ENCODE results near the gene UBAP1. TPM values are rescaled to one million over a fixed set of nuclear protein-coding genes. Genes with fewer than 3 reads are reported as not detected.

UBAP1 gene
- total and polyA plus RNA-seq, 2 of the 4 experiments (the other 2 are of a cell fraction): 30.6 to 37.0 TPM

GRCh38 chr9:34203275-34203991 lies 24.6 kb downstream of the UBAP1 start:
- no peaks in the 10 kb centered on the region for H3K9me3 ChIP-seq (ENCODE audit: control insufficient read depth, insufficient read depth, low read length)

More at GRCh38 chr9:34203275-34203991, 24.6 kb downstream of the UBAP1 start:
- H2AFZ ChIP-seq (replicated peaks; ENCODE audit: low read length, poor library complexity): no peak overlapping the region
- intact Hi-C loops (cut with micrococcal nuclease): no loop called here
- no peak overlapping the region for H2BK120ac ChIP-seq (ENCODE audit: low read depth, low read length)
- no peak overlapping the region for H2AK9ac ChIP-seq (replicated peaks; ENCODE audit: low read depth, low read length, poor library complexity)
- no peak overlapping the region for H3K4me2 ChIP-seq (ENCODE audit: low read depth, low read length)
- DNase-seq (no peak), ATAC-seq (ENCODE audit: low read depth) (no peak)
- no peak overlapping the region for H2BK20ac ChIP-seq (ENCODE audit: low read depth, low read length)
- no peak overlapping the region for H3K23ac ChIP-seq (ENCODE audit: low read depth, low read length)
- no peak overlapping the region for H2BK15ac ChIP-seq (ENCODE audit: low read depth, low read length)
- no peak overlapping the region for H4K91ac ChIP-seq (ENCODE audit: insufficient read depth, low read depth, low read length)
- H2BK5ac ChIP-seq (ENCODE audit: low read depth, low read length, poor library complexity, severe bottlenecking): no peak overlapping the region
- no peak overlapping the region for H4K5ac ChIP-seq (ENCODE audit: low read depth, low read length)
- H3K9ac ChIP-seq (ENCODE audit: low read depth, low read length): no peak overlapping the region
- no peaks in the 10 kb centered on the region for H3K27me3 ChIP-seq (ENCODE audit: control insufficient read depth, insufficient read depth, low read length)
- peaks cover 16 to 59% of the 10 kb centered on the region in 2 experiments; a peak in 3 of 4 replicates for H3K79me1 ChIP-seq (ENCODE audit: low read depth in 1 of 2, low read length in 2 of 2)
- no peak overlapping the region for H4K8ac ChIP-seq (ENCODE audit: low read depth in 2 of 2, low read length in 2 of 2)
- no peak overlapping the region for H3K18ac ChIP-seq (ENCODE audit: low read depth, low read length)
- ChIA-PET POLR2A (ENCODE audit: unreplicated experiment) (no interaction called here), CTCF (interaction anchor here (0.6 to 0.9 kb wide), 2 partner anchors 9 to 19 kb away, joined by 3 read pairs; no protein-coding TSS in a partner anchor)
- peaks cover 5% of the 10 kb centered on the region; the same call in 1 of the 2 replicates for H3K36me3 ChIP-seq (ENCODE audit: control insufficient read depth, insufficient read depth, low read length)
- dilution Hi-C loops (cut with HindIII; ENCODE audit: low sequenced_read_pairs, unreplicated experiment): no loop called here
- H3K56ac ChIP-seq (ENCODE audit: extremely low read depth, insufficient read depth, low read length): no peak overlapping the region
- in situ Hi-C loops (cut with MboI; ENCODE audit: low sequenced_read_pairs): no loop called here
- H3K4ac ChIP-seq (ENCODE audit: low read depth, low read length): no peak overlapping the region
- H4K20me1 ChIP-seq (ENCODE audit: insufficient read depth, low read length): peaks cover 51% of the 10 kb centered on the region
- no peak for TF ChIP-seq CEBPB (IDR thresholded peaks at IDR 0.05; ENCODE audit: low read depth, low read length)
- TF ChIP-seq RCOR1 (IDR thresholded peaks at IDR 0.05; ENCODE audit: insufficient replicate concordance, low read length): no peak
- TF ChIP-seq RAD21 (IDR thresholded peaks at IDR 0.05; ENCODE audit: low read length): no peak
- no peak for TF ChIP-seq USF2 (IDR thresholded peaks at IDR 0.05; ENCODE audit: low read depth, low read length)
- no peak for TF ChIP-seq CTCF (conservative IDR thresholded peaks at IDR 0.05; ENCODE audit: low read depth, low read length)
- no peak for TF ChIP-seq NFE2L2 (IDR thresholded peaks at IDR 0.05; ENCODE audit: low read depth, low read length)
- no peak for TF ChIP-seq ELK1 (IDR thresholded peaks at IDR 0.05; ENCODE audit: borderline replicate concordance, low read depth, low read length)
- TF ChIP-seq RFX5 (IDR thresholded peaks at IDR 0.05; ENCODE audit: low read depth, low read length): no peak
- TF ChIP-seq CHD1 (IDR thresholded peaks at IDR 0.05; ENCODE audit: low read depth, low read length): no peak
- no peak for TF ChIP-seq SMC3 (IDR thresholded peaks at IDR 0.05; ENCODE audit: low read depth, low read length)
- no peak for TF ChIP-seq FOS (IDR thresholded peaks at IDR 0.05; ENCODE audit: low read depth, low read length)
- TF ChIP-seq MXI1 (IDR thresholded peaks at IDR 0.05; ENCODE audit: borderline replicate concordance, low read depth, low read length): no peak
- TF ChIP-seq MAFK (IDR thresholded peaks at IDR 0.05; ENCODE audit: low read depth, low read length): no peak
- H2AK5ac ChIP-seq (ENCODE audit: low read depth, low read length): no peak overlapping the region
- BruUV-seq (replicated peaks): no TSS peak
- H3K14ac ChIP-seq (replicated peaks; ENCODE audit: low read depth, low read length): no peak overlapping the region
- peaks cover 2% of the 10 kb centered on the region; the same call in 1 of the 2 replicates for H3K4me1 ChIP-seq (ENCODE audit: control insufficient read depth, insufficient read depth, low read length)
- H3K4me3 ChIP-seq (ENCODE audit: insufficient read depth, low read depth, low read length): no peak overlapping the region
- 80% methylated on average over 1 of the region's 4 CpGs; no CpG with 5 or more reads in 1 of the 2 experiments for WGBS, 2 experiments (ENCODE audit: extremely low coverage in 2 of 2, insufficient read length in 1 of 2)
- peaks cover 4% of the 10 kb centered on the region for H3K9me1 ChIP-seq (ENCODE audit: insufficient read depth, low read length)
- H3K27ac ChIP-seq (ENCODE audit: insufficient read depth, low read length): no peak overlapping the region

Measured in IMR-90 (cell line).